AG09309 (cell line): ENCODE data around the gene DPP10.

Experiments
- DNase-seq: peaks from one replicate; pipeline ENCODE4 v3.0.0-alpha.2; 2010; ENCODE audit warnings: low read depth
- H3K4me3 ChIP-seq: 2 replicates; pipeline ENCODE4 v1.5.1; 2011; ENCODE audit warnings: mild to moderate bottlenecking, low read depth, low read length, moderate library complexity; ENCODE audit not compliant: control insufficient read depth
- TF ChIP-seq, protein P1 (sequence below): IDR thresholded peaks from 2 replicates; pipeline ENCODE4 v1.5.1; 2011; ENCODE audit warnings: mild to moderate bottlenecking, low read depth, low read length, inconsistent platforms; ENCODE audit not compliant: insufficient read depth, control insufficient read depth; ENCODE audit errors: missing control alignments

The DPP10 gene

GRCh38 chr2:114919985-114920384 lies 477.5 kb downstream of the DPP10 start:
- H3K4me3 ChIP-seq = no peak overlapping the region
- TF ChIP-seq, protein P1, sequence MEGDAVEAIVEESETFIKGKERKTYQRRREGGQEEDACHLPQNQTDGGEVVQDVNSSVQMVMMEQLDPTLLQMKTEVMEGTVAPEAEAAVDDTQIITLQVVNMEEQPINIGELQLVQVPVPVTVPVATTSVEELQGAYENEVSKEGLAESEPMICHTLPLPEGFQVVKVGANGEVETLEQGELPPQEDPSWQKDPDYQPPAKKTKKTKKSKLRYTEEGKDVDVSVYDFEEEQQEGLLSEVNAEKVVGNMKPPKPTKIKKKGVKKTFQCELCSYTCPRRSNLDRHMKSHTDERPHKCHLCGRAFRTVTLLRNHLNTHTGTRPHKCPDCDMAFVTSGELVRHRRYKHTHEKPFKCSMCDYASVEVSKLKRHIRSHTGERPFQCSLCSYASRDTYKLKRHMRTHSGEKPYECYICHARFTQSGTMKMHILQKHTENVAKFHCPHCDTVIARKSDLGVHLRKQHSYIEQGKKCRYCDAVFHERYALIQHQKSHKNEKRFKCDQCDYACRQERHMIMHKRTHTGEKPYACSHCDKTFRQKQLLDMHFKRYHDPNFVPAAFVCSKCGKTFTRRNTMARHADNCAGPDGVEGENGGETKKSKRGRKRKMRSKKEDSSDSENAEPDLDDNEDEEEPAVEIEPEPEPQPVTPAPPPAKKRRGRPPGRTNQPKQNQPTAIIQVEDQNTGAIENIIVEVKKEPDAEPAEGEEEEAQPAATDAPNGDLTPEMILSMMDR = no peak
- no peak for DNase-seq

DNA sequence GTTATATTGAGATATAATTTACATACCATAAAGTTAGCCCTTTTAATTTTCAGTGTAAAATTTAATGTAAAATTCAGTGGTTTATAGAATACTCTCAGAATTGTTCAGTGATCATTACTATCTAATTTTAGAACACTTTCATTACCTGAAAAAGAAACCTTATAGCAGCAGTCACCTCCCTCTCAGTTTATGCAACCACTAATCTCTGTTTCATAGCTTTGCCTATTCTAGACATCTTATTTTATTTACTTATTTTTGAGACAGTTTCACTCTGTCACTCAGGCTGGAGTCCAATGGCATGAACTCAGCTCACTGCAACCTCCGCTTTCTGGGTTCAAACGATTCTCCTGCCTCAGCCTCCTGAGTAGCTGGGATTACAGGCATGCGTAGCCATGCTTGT lies 479.6 kb downstream of the DPP10 start:
- TF ChIP-seq, protein P1 = no peak
- H3K4me3 ChIP-seq = no peak overlapping the region
- DNase-seq = no peak

DNA sequence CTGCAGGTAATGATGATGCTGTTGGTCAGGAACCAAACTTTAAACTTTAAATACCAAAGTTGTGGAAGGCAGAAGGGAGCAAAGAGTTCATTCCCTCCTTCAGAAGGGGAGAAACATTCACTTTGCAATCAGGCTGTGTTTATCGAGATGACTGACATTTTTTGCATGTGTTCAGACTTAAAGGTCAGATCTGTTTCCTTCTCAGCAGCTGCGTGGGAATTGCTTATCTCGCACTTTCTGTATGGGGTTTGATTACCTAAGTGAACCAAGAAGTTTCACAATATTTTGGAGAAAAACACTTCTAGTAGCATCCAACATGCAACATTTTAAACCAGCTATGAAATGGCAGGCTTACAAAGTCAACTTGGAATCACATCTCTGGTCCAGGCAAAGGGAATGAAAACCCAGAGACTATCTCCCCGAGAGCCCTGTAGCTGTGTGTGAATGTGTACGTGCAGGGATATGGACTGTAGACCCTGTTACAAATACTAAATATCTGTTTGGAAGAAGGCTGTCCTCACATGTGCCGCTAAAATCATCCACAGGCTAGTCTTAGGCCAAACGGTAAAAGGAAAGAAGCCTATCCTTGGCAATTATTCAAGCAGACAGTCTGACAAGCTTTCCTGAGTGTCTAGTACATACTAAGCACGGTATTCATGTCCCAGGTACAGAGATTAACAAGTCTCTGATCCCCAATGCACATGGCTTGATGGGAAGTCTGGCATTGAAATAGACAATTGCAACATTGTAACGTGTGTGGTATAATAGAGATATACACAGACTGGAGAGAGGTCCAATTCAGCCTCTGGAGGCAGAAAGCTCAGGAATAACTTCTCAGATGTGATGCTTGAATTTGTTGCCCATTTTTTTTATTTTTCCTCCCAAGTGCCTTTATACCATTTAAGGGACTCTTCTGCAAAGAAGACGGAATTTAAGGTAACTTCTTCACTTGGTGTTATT lies 483.1 kb downstream of the DPP10 start:
- no peak for DNase-seq
- TF ChIP-seq, protein P1 = no peak
- H3K4me3 ChIP-seq = no peak overlapping the region

- DNase-seq = no peak
- TF ChIP-seq, protein P1 = no peak
- H3K4me3 ChIP-seq = no peak overlapping the region
These were observed 483.9 kb downstream of the DPP10 start for GRCh38 chr2:114926303-114926702.

- TF ChIP-seq, protein P1 = no peak
- H3K4me3 ChIP-seq = no peak overlapping the region
- DNase-seq = no peak
These were observed 486.8 kb downstream of the DPP10 start for GRCh38 chr2:114929225-114929624.

DNA sequence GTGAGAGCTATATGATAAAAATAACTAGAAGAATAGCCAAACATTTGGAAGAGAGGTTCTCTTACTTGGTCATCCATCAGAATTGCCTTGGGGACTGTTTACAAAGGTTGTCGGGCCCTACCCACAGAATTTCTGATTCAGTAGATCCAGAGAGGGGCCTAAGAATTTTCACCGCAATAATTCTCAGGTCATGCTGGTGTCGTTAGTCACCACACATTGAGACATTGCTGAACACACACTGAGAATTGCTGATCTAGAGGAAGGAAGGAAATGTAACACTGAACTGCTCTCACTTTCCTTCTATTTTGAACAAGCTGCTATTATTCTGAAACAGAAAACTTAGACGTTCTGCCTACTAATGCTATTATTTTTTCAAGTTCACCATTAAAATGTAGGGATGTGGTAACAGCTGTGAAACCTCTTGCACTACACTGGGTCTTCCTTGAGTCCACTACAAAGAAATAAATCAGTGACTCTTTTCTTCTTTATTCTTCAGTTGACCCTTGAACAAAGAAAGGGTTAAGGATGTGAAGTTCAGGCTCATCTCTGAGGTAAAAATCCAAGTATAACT lies 491.3 kb downstream of the DPP10 start:
- TF ChIP-seq, protein P1 = no peak
- DNase-seq = no peak
- no peak overlapping the region for H3K4me3 ChIP-seq
